Skin of body (tissue), 2 donors: Measurements from ENCODE around the gene MALRD1. TPM values are rescaled to one million over a fixed set of nuclear protein-coding genes. Genes with fewer than 3 reads are reported as not detected.

Source experiments
- DNase-seq: peaks from one replicate; lab custom pipeline; 2025; lab: John Stamatoyannopoulos, UW
- total RNA-seq: library from RNA; depleted of rRNA; stranded (reverse); fragments of >200 nt; gene quantifications from one replicate; pipeline ENCODE4 v1.2.3, GENCODE V29; 2014

Gene MALRD1
- total RNA-seq, 1 donor from 2014 or later, result 12.8 TPM

DNA sequence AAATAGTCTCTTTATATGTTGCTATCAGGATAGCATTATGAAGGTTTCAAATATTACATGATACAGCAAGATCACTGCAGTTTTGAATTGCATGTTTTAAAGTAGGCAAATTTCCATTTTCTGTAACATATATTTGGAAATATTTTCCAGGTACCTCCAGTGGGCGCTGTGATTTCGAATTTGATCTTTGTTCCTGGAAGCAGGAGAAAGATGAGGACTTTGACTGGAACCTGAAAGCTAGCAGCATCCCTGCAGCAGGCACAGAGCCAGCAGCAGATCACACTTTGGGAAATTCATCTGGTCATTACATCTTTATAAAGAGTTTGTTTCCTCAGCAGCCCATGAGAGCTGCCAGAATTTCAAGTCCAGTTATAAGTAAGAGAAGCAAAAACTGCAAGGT lies 299.0 kb downstream of the MALRD1 start:
- DNase-seq, result no peak

DNA sequence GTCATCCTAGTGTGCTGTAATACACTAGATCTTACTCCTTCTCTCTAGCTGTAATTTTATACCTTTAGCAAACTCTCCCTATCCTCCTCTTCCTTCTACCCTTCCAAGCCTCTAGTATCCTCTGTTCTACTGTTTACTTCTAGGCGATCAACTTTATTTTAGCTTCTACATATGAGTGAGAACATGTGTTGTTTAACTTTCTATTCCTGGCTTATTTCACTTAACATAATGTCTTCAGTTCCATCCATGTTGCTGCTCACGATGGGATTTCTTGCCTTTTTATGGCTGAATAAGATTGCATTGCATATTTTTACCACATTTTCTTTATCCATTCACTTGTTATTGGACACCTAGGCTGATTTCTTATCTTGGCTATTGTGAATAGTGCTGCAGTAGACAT lies 318.6 kb downstream of the MALRD1 start:
- no peak for DNase-seq

DNA sequence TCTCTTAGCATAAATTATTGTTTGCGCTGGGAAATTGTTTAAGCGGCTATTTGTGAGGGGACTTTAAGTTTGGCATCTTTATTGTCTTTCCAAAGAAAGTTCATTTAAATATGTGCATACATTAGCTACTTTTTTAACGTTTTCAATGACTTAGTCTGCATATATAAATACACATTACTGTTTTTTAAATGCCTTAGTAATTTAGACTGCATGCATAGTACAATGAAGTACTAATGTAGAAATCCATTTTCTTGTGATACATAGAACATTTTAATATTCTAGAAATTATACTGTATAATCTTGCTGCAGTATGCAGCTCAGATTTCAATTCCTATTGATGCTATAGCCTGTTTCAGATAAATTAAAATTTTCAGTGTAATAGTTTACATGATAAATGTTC lies 325.4 kb downstream of the MALRD1 start:
- no peak for DNase-seq

DNA sequence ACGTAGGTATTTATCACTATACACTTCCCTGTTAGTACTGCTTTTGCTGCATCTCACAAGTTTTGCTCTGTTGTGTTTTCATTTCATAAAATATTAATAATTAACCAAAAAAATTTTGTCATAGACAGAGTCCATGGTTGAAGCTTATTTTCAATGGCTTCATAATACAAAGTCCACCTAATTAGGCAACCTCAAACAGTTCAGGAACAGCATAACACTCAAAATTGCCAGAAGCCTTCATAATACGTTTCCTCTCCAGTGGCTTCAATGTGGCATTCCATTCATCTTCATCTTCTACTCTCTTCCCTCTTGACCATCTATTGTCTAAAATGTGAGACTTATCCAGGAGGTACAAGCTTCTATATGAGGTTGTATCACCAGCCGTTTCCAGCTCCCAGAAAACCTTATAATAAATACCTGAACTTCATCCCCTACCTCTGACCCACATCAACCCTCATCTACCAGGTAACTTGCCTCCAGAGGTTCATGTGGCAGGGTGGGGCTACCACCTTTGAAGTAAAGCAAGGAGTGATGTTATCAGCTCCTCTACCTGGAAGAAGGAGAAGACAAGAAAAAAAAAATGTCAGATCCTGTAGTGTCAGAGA lies 337.3 kb downstream of the MALRD1 start:
- no peak for DNase-seq

DNA sequence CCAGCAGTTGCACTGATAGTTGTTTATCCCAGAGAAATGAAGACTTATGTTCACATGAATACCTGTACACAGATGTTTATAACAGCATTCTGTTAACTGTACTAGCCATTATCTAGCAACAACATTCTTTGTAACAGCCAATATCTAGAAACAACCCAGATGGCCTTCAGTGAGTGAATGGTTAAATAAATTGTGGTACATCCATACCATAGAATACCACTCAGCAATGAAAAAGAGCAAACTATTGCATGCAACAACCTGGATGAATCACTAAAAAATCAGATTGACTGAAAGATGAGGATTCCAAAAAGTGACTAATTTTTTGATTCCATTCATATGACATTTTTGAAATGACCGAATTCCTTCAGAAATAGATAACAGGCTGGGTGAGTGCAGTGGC lies 360.3 kb downstream of the MALRD1 start:
- no peak for DNase-seq

DNA sequence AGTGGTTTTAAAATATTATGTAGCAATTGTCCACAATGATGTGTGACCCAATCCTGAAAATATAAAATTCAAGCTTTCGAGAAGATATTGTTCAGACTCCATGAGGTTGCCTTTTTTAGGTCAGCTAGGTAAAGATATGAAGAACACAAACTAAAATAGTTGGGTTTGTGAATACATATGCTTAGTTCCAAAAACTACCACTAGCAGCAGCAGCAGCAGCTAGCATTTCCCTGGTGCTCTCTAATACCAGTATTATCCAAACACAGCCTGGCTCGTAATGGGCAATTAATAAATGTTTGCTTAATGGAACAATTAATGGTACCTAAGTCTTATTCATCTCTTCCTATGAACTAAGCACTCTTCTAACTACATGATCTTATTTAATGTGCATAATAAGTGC lies 362.5 kb downstream of the MALRD1 start:
- DNase-seq, result no peak

DNA sequence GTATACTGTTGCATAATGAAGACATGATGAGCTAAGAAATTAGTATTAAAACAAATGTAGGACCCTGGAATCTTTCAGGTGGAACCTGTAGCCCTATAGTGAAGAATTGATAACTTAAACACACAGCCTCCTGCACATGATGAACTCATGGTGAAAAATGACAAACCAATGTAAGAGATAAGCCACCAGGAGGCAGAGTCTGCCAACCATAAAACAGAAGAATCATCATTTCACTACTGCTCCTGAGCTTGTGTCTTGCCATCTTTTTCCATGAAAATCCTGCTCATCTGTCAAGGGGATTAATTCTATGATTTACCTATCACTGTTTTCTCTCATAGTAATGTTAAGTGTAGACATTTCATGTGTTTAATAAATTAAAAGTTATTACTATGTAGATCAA lies 363.9 kb downstream of the MALRD1 start:
- DNase-seq, result peak; percentile 7

DNA sequence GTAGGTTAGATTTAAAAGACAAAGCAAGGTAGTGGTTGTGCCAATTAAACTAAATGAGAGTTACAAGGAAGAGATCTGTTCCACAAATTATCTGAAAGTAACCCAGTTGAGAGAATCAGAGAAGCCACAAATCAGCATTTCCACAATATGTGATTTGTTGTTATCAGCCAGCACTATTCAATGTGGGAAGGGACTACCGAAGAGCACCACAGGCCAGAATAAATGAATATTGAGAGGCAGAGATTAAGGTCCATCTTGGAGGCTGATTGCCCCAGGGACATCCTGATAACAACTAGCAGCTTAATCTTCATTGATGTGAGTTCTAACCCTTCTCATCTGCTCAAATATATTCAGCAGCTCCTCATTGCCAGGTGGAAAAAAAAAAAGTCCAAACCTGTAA lies 367.6 kb downstream of the MALRD1 start:
- DNase-seq, result no peak

DNA sequence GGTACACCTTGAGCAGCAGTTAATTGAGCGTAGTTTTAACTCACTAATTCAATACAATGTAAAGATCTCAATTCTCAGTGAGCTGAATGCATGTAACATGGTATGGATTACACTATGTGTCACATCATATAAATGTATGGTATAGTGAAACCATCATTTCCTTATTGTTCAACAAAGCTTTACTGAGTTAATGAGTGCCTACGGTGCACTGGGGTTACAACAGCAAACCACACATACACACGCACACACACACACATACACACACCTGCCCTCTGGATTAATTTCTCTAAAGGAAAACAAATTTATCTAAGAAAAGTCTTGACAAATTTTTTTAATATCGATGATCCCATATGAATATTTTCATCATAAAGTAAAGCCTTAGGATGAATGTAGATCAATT lies 369.1 kb downstream of the MALRD1 start:
- DNase-seq, result no peak

DNA sequence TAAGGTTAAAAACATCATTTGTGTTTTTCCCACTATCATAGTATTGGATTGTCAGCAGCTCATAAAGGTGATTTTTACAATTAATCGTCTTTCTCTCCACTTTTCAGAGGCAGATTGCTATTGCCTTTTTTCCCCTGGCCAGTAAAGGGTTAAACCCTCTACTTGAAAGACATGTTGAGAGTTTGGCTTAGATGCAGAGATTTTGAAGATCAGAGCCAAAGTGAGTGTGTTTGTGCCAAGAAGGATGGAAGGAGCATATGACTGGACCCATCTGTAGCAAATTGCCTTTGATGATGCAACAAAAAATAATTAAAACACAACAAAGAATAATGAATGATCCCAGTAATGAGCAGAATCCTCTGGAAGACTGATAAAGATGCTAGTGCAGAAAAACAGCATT lies 373.1 kb downstream of the MALRD1 start:
- peak; percentile 34 for DNase-seq

DNA sequence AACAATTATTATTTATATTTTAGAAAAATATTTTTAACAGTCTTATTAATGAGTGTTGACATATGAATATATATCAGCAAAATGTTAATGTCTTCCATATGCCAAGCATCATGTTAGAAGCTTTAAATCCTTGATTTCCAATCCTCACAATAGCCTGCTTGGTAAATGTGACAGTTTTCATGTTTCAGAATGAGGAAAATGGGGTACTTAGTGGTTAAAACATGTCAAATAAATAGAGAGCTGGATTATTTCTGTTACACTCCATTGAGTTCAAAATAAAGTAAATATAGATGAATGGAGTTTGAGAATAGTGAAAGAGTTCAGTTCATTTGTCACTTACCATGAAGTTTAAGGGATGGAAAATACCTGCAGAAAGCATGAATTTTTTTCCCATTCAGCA lies 377.4 kb downstream of the MALRD1 start:
- peak; percentile 10 for DNase-seq

DNA sequence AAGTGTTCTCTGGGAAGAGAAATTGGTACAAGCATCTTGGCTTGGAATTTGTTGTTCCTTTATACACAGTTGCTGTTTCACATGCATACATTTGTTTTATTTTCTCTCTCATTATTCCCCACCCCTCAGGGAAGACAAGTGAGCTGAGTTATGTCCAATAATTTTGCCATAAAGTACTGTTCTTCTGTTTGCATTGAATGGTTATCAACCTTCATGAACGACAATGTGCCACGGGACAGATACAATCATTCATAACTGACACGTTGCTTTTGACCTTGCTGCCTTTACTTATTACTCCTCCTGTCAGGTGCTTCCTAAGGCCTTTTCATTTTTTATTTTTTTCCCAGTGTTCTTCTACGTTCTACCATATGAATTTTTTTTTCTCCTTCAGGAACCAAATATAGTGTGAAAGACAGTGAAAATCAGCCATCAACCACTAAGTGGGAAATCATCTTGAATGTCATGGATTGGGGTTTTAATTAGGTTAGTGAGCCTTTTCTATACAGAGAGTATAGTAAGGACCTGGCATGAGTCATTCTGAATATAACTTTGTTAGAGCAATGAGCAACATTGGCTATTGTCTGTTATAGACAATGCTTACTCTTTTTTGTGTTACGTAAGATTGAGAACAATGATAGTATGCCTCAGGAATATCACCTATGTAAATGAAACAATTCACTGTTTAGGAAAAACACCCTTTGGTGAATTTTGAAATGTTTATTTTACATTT lies 383.2 kb downstream of the MALRD1 start:
- no peak for DNase-seq

DNA sequence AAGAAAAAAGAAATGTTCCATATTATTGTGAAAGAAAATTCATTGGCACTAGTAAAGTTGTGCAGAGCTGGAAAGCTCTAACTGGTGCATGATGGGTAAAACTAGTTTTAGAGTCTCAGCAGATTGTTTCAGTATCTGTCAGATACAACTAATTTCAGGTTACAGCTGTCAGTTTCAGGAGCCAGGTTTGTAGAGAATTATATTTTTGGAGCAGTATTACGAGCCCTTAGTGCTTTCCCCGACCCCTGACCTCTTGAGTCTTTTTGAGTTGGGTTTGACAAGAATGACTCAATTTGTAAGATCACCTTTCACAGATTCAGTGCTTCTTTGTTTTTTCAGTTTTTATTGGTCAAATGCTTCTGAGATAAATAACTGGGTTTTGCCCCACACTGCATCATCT lies 401.3 kb downstream of the MALRD1 start:
- DNase-seq, result no peak

DNA sequence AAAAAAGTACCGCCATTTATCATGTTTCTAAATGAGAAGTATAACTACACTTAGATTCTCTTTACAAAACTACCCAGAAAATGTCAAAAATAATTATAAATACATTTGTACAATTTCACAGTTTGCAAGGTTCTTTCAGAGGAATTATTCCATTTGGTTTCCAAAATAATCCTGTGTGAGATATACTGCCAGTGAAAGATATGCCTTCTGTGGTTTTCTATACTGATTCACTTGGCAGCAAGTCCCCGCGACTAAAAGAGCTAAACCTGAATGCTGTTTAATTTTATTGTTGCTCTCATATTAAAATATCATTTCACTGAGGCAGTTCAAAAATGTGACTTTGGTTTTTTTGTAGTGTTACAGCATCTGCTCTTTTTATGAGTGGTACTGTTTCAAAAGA lies 402.8 kb downstream of the MALRD1 start:
- DNase-seq, result no peak

DNA sequence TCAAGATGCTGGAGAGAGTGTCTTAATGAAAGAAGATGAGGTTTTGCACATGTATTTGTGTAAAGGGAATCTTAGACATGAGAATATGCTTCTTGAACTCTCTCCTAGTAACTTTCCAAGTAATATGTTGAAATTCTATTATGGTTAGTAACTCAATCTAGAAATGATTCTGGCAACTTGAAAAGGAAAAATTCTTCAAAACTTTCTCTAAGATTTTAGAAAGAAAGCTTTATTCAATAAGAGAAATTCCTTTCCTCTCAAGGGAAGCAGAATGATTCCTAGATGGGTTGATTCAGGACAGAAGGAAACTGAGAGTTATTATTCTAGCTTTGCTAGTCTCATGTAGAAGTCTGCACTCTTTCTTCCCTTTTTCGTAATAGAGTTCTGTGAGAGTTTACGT lies 403.3 kb downstream of the MALRD1 start:
- peak; percentile 50 for DNase-seq

DNA sequence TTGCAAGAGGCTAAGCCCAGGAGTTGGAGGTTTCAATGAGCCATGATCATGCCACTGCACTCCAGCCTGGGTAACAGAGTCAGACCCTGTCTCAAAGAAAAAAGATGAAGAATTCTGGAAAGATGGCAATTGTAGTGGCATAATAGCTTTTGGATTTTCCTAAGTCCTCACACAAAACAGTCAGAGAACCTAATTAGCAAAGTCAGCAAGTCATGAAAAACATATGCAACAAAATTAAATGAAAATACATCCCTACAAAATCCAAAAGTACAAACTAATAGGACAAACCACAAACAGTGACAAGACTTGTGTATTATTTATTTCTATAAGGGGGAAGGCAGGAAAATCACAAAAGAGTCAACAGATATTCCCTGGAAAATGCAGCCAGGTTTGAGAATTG lies 405.4 kb downstream of the MALRD1 start:
- DNase-seq, result no peak

DNA sequence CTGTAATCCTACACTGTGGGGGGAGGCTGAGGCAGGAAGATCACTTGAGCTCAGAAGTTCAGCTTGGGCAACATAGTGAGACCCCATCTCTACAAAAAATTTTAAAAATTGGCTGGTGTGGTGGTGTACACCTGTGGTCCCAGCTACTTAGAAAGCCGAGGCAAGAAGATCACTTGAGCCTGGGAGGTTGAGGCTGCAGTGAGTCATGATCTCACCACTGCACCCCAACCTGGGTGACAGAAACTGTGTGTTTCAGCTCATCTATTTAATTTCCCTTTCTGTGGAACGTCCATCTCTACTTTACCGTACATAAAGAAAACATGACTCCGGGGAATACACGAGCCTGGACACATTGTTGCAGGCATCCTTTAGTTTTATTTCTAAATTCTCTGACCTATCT lies 413.0 kb downstream of the MALRD1 start:
- DNase-seq, result no peak

DNA sequence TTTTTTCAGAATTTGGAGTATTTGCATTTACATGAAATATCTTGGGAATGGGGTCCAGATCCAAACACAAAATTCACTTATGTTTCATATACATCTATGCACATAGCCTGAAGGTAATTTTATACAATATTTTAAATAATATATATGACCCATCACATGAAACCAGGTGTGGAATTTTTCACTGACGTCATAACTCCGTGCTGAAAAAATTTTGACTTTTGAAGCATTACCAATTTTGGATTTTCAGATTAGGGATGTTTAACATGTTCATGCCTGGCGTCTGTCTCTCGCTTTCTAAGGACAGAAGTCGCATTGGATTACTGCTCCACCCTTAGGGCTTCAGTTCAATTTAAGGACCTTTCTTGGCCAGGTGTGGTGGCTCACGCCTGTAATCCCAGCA lies 418.1 kb downstream of the MALRD1 start:
- no peak for DNase-seq

DNA sequence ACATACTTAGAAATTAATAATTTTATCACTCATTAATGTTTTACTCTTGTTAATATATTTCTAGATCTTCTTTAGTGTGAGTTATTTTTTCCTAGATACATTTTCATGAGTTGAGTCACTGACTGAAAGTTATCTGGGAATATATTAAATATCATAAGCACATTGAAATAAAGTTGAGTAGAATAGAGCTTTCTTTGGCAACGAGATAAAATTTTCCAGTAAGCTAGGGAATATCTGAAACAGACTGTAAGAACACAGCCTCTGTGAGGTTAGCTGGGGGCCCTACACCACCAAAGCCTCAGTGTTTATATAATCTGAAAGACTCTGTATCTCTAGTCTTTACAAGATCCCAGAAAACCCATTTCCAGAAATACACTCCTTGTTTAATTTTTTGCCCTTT lies 419.8 kb downstream of the MALRD1 start:
- peak; percentile 40 for DNase-seq

DNA sequence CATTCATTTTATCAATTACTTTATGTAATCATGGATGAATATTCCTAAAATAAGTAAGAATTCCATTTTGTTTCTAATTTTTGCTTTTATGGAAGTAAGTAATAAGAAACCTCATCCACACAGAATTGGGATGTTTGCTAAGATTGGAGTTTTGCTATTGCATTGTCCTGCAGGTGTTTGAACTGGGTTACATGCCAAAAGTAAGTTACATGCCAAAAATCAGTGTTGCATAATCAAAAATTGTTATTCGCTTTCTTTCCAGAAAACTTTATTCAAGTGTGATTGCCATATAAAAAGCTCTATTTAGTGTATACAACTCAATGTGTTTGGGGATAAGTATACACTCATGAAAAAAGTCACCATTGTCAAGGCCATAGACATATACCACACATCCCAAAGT lies 420.9 kb downstream of the MALRD1 start:
- DNase-seq, result no peak

DNA sequence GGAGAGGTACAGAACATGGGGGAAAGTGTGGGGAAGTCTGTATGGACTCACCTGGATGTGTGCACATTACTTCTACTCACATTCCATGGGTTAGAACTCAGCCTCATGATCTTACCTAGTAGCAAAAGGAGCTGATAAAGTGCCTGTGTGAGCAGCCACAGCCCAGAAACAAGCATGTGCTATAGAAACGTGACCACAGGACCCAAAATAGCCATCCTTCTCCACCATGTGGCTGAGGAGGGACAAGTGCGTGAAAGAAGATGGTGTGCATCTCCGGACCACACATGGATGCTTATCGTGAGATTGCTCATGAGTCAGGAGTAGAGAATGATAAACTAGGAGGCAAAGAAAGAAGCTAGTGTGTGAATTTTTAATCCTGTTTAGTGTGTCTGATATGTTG lies 431.3 kb downstream of the MALRD1 start:
- DNase-seq, result no peak

DNA sequence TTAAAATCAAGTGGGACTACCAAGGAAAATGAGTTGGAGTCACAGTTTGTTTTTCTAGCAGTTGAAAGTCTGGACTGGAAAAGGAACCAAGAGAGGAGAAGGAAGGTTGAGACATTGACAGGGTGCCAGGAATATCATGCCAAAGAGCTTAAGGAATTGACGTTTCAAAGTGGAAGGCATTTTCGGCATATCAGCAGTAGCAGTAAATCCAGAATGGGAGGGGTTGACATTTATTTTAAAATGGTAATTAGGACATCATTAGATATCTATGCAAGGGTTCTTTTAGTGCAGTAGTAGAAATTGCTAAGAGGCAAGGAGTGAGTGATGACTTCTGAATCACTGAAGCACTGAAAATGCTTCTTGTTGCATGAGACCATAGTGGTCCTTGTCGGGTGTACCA lies 431.8 kb downstream of the MALRD1 start:
- DNase-seq, result no peak

DNA sequence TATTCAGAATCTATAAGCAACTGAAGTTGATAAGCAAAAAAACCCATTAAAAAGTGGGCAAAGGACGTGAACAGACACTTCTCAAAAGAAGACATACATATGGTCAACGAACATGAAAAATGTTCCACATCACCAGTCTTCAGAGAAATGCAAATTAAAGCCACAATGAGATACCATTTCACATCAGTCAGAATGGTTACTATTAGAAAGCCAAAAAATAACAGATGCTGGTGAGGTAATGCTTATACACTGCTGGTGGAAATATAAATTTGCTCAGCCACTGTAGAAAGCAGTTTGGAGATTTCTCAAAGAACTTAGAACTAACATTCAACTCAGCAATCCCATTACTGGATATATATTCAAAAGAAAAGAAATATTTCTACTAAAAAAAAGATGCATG lies 434.8 kb downstream of the MALRD1 start:
- DNase-seq, result peak; percentile 47
